Suprapubic skin (tissue), 4 donors: Measurements from ENCODE around the gene SUGCT. TPM values are rescaled to one million over a fixed set of nuclear protein-coding genes. Genes with fewer than 3 reads are reported as not detected.
"Not testable (repeated sequence)": the region's sequence is repeated elsewhere in the genome, so short reads cannot be mapped to it uniquely, and the experiment has no call there.

Source experiments
- DNase-seq, 2 donors: peaks; one replicate each; pipeline ENCODE4 v3.0.0-alpha.2; 2019; ENCODE audit warnings: low spot score in 2 of 2
- H3K27ac ChIP-seq: fragments of 200-600 bp; sonication (generic); one replicate; pipeline ENCODE4 v1.5.1; 2019
- H3K27me3 ChIP-seq: fragments of 200-600 bp; sonication (generic); one replicate; pipeline ENCODE4 v1.5.1; 2019
- H3K36me3 ChIP-seq: fragments of 200-600 bp; sonication (generic); one replicate; pipeline ENCODE4 v1.5.1; 2019
- H3K4me1 ChIP-seq: fragments of 200-600 bp; sonication (generic); one replicate; pipeline ENCODE4 v1.5.1; 2019
- H3K4me3 ChIP-seq: fragments of 200-600 bp; sonication (generic); one replicate; pipeline ENCODE4 v1.5.1; 2019; ENCODE audit warnings: mild to moderate bottlenecking
- H3K9me3 ChIP-seq: fragments of 200-600 bp; sonication (generic); one replicate; pipeline ENCODE4 v1.5.1; 2019
- CTCF ChIP-seq, 2 donors: fragments of 200-600 bp in 1 of 2; fragments of 450-650 bp in 1 of 2; sonication (generic) in 1 of 2; IDR thresholded peaks; one replicate each; pipeline ENCODE4 v1.5.1; 2016 to 2019; ENCODE audit warnings: antibody characterized with exemption in 2 of 2, mild to moderate bottlenecking in 1 of 2, moderate library complexity in 1 of 2
- EP300 ChIP-seq: sonication (generic); formaldehyde crosslinking; IDR thresholded peaks from one replicate; pipeline ENCODE4 v1.6.1; 2017; ENCODE audit warnings: antibody characterized with exemption
- POLR2A ChIP-seq, 2 donors: fragments of 450-650 bp; IDR thresholded peaks; one replicate each; pipeline ENCODE4 v1.6.1; 2017; ENCODE audit warnings: antibody characterized with exemption in 2 of 2, mild to moderate bottlenecking in 2 of 2, moderate library complexity in 2 of 2
- POLR2AphosphoS5 ChIP-seq, 3 donors: sonication (generic); formaldehyde crosslinking; IDR thresholded peaks; one replicate each; pipeline ENCODE4 v1.6.1; 2017; ENCODE audit warnings: antibody characterized with exemption in 3 of 3
- WGBS: methylation state at CpG from one replicate; pipeline ENCODE4 v1.1.5; 2018; 5-methylcytosine and 5-hydroxymethylcytosine counted together
- total RNA-seq, 4 donors: library from RNA; depleted of rRNA; stranded (reverse); fragments of >200 nt; gene quantifications; one replicate each; pipeline ENCODE4 v1.1.0, GENCODE V29; 2016

SUGCT gene
- total RNA-seq, 4 donors from 2014 or later, result 0.73 to 2.2 (median 0.98) TPM; not detected in 1

DNA sequence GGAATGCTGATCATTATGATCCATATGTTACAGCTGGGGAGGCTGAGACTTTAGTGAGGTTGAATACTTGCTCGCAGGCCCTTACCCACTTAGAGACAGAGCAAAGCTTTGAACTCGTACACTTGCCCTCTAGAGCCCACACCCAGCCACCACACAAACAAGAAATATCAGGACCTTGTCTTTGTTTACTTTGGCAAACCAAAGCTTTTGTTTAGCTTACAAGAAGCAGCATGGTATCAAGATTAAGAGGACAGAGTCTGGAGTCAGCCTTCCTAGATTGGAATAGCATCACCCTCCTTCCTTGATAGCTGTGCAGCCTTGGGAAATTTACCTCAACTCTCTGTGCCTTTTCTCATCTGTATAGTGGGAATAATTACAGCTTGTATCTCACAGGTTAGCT is 477.5 kb downstream of the SUGCT start:
- DNase-seq, result no peak
- Histone ChIP-seq H3K27ac (no peak overlapping the region), H3K9me3 (no peaks in the 10 kb centered on the region), H3K27me3 (no peaks in the 10 kb centered on the region), H3K4me1 (no peaks in the 10 kb centered on the region), H3K4me3 (no peak overlapping the region), H3K36me3 (no peaks in the 10 kb centered on the region)
- 78% methylated on average over 2 of the region's 2 CpGs for WGBS
- no peak for TF ChIP-seq CTCF (IDR thresholded peaks at IDR 0.05)
- TF ChIP-seq EP300, result no peak
- no peak for TF ChIP-seq POLR2AphosphoS5 (IDR thresholded peaks at IDR 0.05)
- no peak for TF ChIP-seq POLR2A (IDR thresholded peaks at IDR 0.05)

DNA sequence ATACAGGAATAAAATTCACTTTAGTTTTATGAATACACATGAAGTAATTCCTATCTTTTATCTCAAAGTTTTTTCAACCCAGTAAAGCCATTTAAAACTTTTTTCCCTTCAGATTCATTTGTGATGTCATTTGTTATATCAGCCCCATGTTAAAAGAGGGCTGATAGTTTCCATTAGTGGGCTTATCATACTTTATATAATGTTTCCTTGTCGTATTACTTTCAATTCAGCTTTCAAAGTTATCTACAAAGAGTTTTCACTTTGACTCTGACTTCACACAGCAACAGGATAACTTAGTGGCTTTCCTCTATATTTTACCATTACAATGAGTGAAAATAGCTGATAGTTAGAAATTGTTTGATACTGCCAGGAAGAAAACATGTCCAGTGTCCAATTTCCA is 484.8 kb downstream of the SUGCT start:
- WGBS, result 86% methylated on average over 1 of the region's 1 CpG
- DNase-seq, result no peak
- H3K4me3 ChIP-seq, result no peak overlapping the region

GRCh38 chr7:40621592-40621998 is 486.8 kb downstream of the SUGCT start:
- H3K9me3 ChIP-seq, result no peaks in the 10 kb centered on the region
- no peaks in the 10 kb centered on the region for H3K36me3 ChIP-seq
- 87% methylated on average over 4 of the region's 4 CpGs for WGBS
- no peak overlapping the region for H3K4me3 ChIP-seq
- DNase-seq, result no peak
- no peak overlapping the region for H3K27ac ChIP-seq
- H3K27me3 ChIP-seq, result no peaks in the 10 kb centered on the region
- H3K4me1 ChIP-seq, result no peaks in the 10 kb centered on the region
- TF ChIP-seq POLR2AphosphoS5 (IDR thresholded peaks at IDR 0.05) (no peak), CTCF (IDR thresholded peaks at IDR 0.05) (no peak), POLR2A (IDR thresholded peaks at IDR 0.05) (no peak)

More for the DNA sequence above, 484.8 kb downstream of the SUGCT start:
- H3K36me3 ChIP-seq, result no peaks in the 10 kb centered on the region
- H3K27me3 ChIP-seq, result no peaks in the 10 kb centered on the region
- TF ChIP-seq EP300 (no peak), POLR2AphosphoS5 (IDR thresholded peaks at IDR 0.05) (no peak), CTCF (IDR thresholded peaks at IDR 0.05) (no peak), POLR2A (IDR thresholded peaks at IDR 0.05) (no peak)
- H3K9me3 ChIP-seq, result no peaks in the 10 kb centered on the region
- H3K27ac ChIP-seq, result no peak overlapping the region
- H3K4me1 ChIP-seq, result no peaks in the 10 kb centered on the region

GRCh38 chr7:40622941-40623501 is 488.2 kb downstream of the SUGCT start:
- 69% methylated on average over 3 of the region's 3 CpGs for WGBS
- no peak for DNase-seq
- Histone ChIP-seq H3K9me3 (no peaks in the 10 kb centered on the region), H3K27ac (no peak overlapping the region), H3K4me1 (no peaks in the 10 kb centered on the region), H3K36me3 (no peaks in the 10 kb centered on the region), H3K4me3 (no peak overlapping the region), H3K27me3 (no peaks in the 10 kb centered on the region)
- TF ChIP-seq CTCF (IDR thresholded peaks at IDR 0.05) (no peak), EP300 (no peak), POLR2AphosphoS5 (IDR thresholded peaks at IDR 0.05) (no peak), POLR2A (IDR thresholded peaks at IDR 0.05) (no peak)

- H3K4me1 ChIP-seq, result no peaks in the 10 kb centered on the region
- TF ChIP-seq POLR2A (IDR thresholded peaks at IDR 0.05) (no peak), EP300 (no peak), CTCF (IDR thresholded peaks at IDR 0.05) (no peak), POLR2AphosphoS5 (IDR thresholded peaks at IDR 0.05) (no peak)
- H3K4me3 ChIP-seq, result no peak overlapping the region
- H3K27me3 ChIP-seq, result no peaks in the 10 kb centered on the region
- no peaks in the 10 kb centered on the region for H3K36me3 ChIP-seq
- H3K9me3 ChIP-seq, result no peaks in the 10 kb centered on the region
- no peak overlapping the region for H3K27ac ChIP-seq
- no peak for DNase-seq
- 53% methylated on average over 2 of the region's 2 CpGs for WGBS
Observed at GRCh38 chr7:40623863-40624262, 489.1 kb downstream of the SUGCT start.

- H3K27me3 ChIP-seq, H3K4me3 ChIP-seq, H3K4me1 ChIP-seq, DNase-seq, H3K9me3 ChIP-seq, H3K27ac ChIP-seq, H3K36me3 ChIP-seq: not testable (repeated sequence)
- WGBS, result 95% methylated on average over 1 of the region's 1 CpG
Observed at GRCh38 chr7:40627361-40627760, 492.6 kb downstream of the SUGCT start.
